CD4-positive, alpha-beta T cell treated with Interleukin-1 beta for 1 hour (primary cell): ENCODE data around the gene PID1.

Experiments used
- DNase-seq, 2 donors: peaks; one replicate each; pipeline ENCODE4 v3.0.0-alpha.2; 2020 to 2022

Gene PID1

GRCh38 chr2:229270551-229271410, at the start of gene PID1:
Gene PID1, minus strand, starts transcription at chr2:229271287. Its CDS starts 244 bp downstream, at chr2:229271043.
- DNase-seq, result no peak

GRCh38 chr2:229319558-229319957, 48.5 kb upstream of the PID1 start:
- no peak for DNase-seq

GRCh38 chr2:229314117-229314516, 43.0 kb upstream of the PID1 start:
- DNase-seq, result no peak

GRCh38 chr2:229313591-229313990, 42.5 kb upstream of the PID1 start:
- peak in 1 of 2 donors; percentile 9 for DNase-seq

- no peak for DNase-seq
Measured at GRCh38 chr2:229301237-229301636, 30.1 kb upstream of the PID1 start.

- DNase-seq, result no peak
Measured at GRCh38 chr2:229300790-229301189, 29.7 kb upstream of the PID1 start.

GRCh38 chr2:229300371-229300770, 29.3 kb upstream of the PID1 start:
- no peak for DNase-seq

- no peak for DNase-seq
Measured at GRCh38 chr2:229297247-229297646, 26.2 kb upstream of the PID1 start.

GRCh38 chr2:229296536-229296935, 25.4 kb upstream of the PID1 start:
- DNase-seq, result no peak

- no peak for DNase-seq
Measured at GRCh38 chr2:229296016-229296415, 24.9 kb upstream of the PID1 start.

- DNase-seq, result no peak
Measured at GRCh38 chr2:229287823-229288222, 16.7 kb upstream of the PID1 start.

GRCh38 chr2:229282758-229283546, 11.9 kb upstream of the PID1 start:
- DNase-seq, result peak in 1 of 2 donors; percentile 70

- DNase-seq, result no peak
Measured at GRCh38 chr2:229279516-229279915, 8.4 kb upstream of the PID1 start.

GRCh38 chr2:229275506-229275905, 4.4 kb upstream of the PID1 start:
- no peak for DNase-seq

GRCh38 chr2:229273723-229274338, 2.7 kb upstream of the PID1 start:
- DNase-seq, result no peak

- no peak for DNase-seq
Measured at GRCh38 chr2:229273006-229273722, 2.1 kb upstream of the PID1 start.

GRCh38 chr2:229269941-229270340, 1.1 kb downstream of the PID1 start:
- DNase-seq, result no peak

GRCh38 chr2:229269146-229269545, 1.9 kb downstream of the PID1 start:
- DNase-seq, result no peak

GRCh38 chr2:229268626-229269025, 2.5 kb downstream of the PID1 start:
- DNase-seq, result no peak

GRCh38 chr2:229267080-229267479, 4.0 kb downstream of the PID1 start:
- no peak for DNase-seq

- no peak for DNase-seq
Measured at GRCh38 chr2:229265727-229266126, 5.4 kb downstream of the PID1 start.

- no peak for DNase-seq
Measured at GRCh38 chr2:229261599-229261998, 9.5 kb downstream of the PID1 start.

- DNase-seq, result no peak
Measured at GRCh38 chr2:229261076-229261475, 10.0 kb downstream of the PID1 start.
